Kidney epithelial cell (primary cell): ENCODE data around the gene SLC25A31. TPM values are rescaled to one million over a fixed set of nuclear protein-coding genes. Genes with fewer than 3 reads are reported as not detected.

Source experiments
- DNase-seq: peaks from one replicate; pipeline ENCODE4 v3.0.0-alpha.2; 2010; ENCODE audit warnings: low read depth
- H3K27me3 ChIP-seq: 2 replicates; pipeline ENCODE4 v1.6.0; 2011; ENCODE audit warnings: low read length; ENCODE audit not compliant: control insufficient read depth, insufficient read depth
- H3K36me3 ChIP-seq: 2 replicates; pipeline ENCODE4 v1.5.1; 2011; ENCODE audit warnings: low read length; ENCODE audit not compliant: control insufficient read depth, insufficient read depth
- H3K4me3 ChIP-seq: 2 replicates; pipeline ENCODE4 v1.5.1; 2011; ENCODE audit warnings: low read depth, mild to moderate bottlenecking, control low read depth, low read length
- CTCF ChIP-seq: IDR thresholded peaks from 2 replicates; pipeline ENCODE4 v1.5.1; 2011; ENCODE audit warnings: mild to moderate bottlenecking, moderate library complexity, low read length, control low read depth, inconsistent platforms; ENCODE audit not compliant: insufficient read depth, poor library complexity, severe bottlenecking
- total RNA-seq: library from RNA; depleted of rRNA; stranded (reverse); fragments of >200 nt; gene quantifications from 2 replicates; pipeline ENCODE4 v1.2.3, GENCODE V29; 2015

Gene SLC25A31
- total RNA-seq, 1 donor from 2014 or later = not detected

- Histone ChIP-seq H3K36me3 (no peaks in the 10 kb centered on the region), H3K27me3 (no peaks in the 10 kb centered on the region), H3K4me3 (no peak overlapping the region)
- no peak for TF ChIP-seq CTCF
- no peak for DNase-seq
Measured at GRCh38 chr4:127778102-127778501, 47.9 kb downstream of the SLC25A31 start.

GRCh38 chr4:127780598-127780997 is 50.4 kb downstream of the SLC25A31 start:
- Histone ChIP-seq H3K27me3 (no peaks in the 10 kb centered on the region), H3K4me3 (no peak overlapping the region), H3K36me3 (no peaks in the 10 kb centered on the region)
- DNase-seq = no peak
- no peak for TF ChIP-seq CTCF

GRCh38 chr4:127781300-127782024 is 51.3 kb downstream of the SLC25A31 start:
- H3K27me3 ChIP-seq = no peaks in the 10 kb centered on the region
- no peak for DNase-seq
- peak overlapping the region; percentile 71 for H3K4me3 ChIP-seq
- no peak for TF ChIP-seq CTCF
- no peaks in the 10 kb centered on the region for H3K36me3 ChIP-seq

GRCh38 chr4:127782025-127782274 is 51.8 kb downstream of the SLC25A31 start:
- no peak for TF ChIP-seq CTCF
- Histone ChIP-seq H3K36me3 (no peaks in the 10 kb centered on the region), H3K4me3 (peak overlapping the region; percentile 71), H3K27me3 (no peaks in the 10 kb centered on the region)
- no peak for DNase-seq

- Histone ChIP-seq H3K27me3 (no peaks in the 10 kb centered on the region), H3K4me3 (peak within 1 kb of the TSS; percentile 71), H3K36me3 (no peaks in the 10 kb centered on the region)
- TF ChIP-seq CTCF = peak; percentile 26
- no peak for DNase-seq
Measured at GRCh38 chr4:127782275-127783025, 52.2 kb downstream of the SLC25A31 start, which contains the start of gene HSPA4L. HSPA4L (plus strand) TSS chr4:127782322; CDS start chr4:127782551, 229 bp downstream.
